ENCODE data around the gene SPOP. TPM values are rescaled to one million over a fixed set of nuclear protein-coding genes. Genes with fewer than 3 reads are reported as not detected.

The SPOP gene
- total RNA-seq, 1 donor from 2014 or later = 66.9 TPM

GRCh38 chr17:49574323-49574781 lies 103.5 kb downstream of the SPOP start:
- no peak for DNase-seq
- no peaks in the 10 kb centered on the region for H3K9me3 ChIP-seq (replicated peaks)
- no peaks in the 10 kb centered on the region for H3K27me3 ChIP-seq (ENCODE audit: low read depth)
- TF ChIP-seq, protein P1, sequence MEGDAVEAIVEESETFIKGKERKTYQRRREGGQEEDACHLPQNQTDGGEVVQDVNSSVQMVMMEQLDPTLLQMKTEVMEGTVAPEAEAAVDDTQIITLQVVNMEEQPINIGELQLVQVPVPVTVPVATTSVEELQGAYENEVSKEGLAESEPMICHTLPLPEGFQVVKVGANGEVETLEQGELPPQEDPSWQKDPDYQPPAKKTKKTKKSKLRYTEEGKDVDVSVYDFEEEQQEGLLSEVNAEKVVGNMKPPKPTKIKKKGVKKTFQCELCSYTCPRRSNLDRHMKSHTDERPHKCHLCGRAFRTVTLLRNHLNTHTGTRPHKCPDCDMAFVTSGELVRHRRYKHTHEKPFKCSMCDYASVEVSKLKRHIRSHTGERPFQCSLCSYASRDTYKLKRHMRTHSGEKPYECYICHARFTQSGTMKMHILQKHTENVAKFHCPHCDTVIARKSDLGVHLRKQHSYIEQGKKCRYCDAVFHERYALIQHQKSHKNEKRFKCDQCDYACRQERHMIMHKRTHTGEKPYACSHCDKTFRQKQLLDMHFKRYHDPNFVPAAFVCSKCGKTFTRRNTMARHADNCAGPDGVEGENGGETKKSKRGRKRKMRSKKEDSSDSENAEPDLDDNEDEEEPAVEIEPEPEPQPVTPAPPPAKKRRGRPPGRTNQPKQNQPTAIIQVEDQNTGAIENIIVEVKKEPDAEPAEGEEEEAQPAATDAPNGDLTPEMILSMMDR (IDR thresholded peaks at IDR 0.05; ENCODE audit: borderline replicate concordance) = no peak
- intact Hi-C loops (cut with micrococcal nuclease) = loop anchor here (2.0 kb wide), 1 partner anchor 120 kb away; no protein-coding TSS in a partner anchor
- peak overlapping the region; percentile 75 for H3K27ac ChIP-seq (replicated peaks)
- peaks cover 61% of the 10 kb centered on the region for H3K4me1 ChIP-seq
- no peak overlapping the region for H3K4me3 ChIP-seq
- no peaks in the 10 kb centered on the region for H3K36me3 ChIP-seq

GRCh38 chr17:49573510-49574322 lies 104.2 kb downstream of the SPOP start:
- no peak for DNase-seq
- no peaks in the 10 kb centered on the region for H3K27me3 ChIP-seq (ENCODE audit: low read depth)
- no peaks in the 10 kb centered on the region for H3K36me3 ChIP-seq
- TF ChIP-seq, protein P1 (IDR thresholded peaks at IDR 0.05; ENCODE audit: borderline replicate concordance) = no peak
- H3K27ac ChIP-seq (replicated peaks) = peak overlapping the region; percentile 75
- H3K4me1 ChIP-seq = peaks cover 58% of the 10 kb centered on the region
- H3K9me3 ChIP-seq (replicated peaks) = no peaks in the 10 kb centered on the region
- intact Hi-C loops (cut with micrococcal nuclease) = loop anchor here (2.0 kb wide), 1 partner anchor 121 kb away; no protein-coding TSS in a partner anchor
- no peak overlapping the region for H3K4me3 ChIP-seq

DNA sequence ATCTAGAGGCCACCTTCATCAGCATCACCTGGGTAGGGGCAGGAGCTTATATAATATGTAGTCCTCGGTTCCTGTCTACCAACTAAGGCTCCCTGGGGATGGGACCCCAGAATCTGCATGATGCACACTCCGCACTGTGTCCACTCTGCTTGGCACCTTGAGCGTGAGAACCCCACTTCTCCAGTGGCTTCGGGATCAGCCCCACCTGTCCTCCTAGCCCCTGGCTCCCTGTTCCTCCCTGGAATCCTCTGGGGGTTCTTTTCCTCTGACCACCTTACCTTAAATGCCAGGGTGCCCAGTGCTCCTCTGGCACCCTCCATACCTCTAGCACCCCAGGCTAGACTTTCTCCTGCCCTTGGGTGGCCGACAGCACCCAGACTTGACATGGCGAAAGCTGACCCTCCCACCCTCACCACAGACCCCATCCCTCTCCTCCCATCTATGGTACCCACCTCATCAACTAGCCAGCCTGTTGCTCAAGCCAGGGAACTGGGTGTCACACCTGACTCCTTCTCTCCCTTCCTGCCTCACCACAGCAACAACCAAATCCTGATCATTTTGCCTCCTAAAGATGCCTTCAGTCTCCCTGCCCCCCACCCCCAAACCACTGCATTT lies 105.0 kb downstream of the SPOP start:
- H3K9me3 ChIP-seq (replicated peaks) = no peaks in the 10 kb centered on the region
- intact Hi-C loops (cut with micrococcal nuclease) = no loop called here
- no peaks in the 10 kb centered on the region for H3K36me3 ChIP-seq
- H3K27ac ChIP-seq (replicated peaks) = no peak overlapping the region
- peaks cover 57% of the 10 kb centered on the region for H3K4me1 ChIP-seq
- no peak overlapping the region for H3K4me3 ChIP-seq
- TF ChIP-seq, protein P1 (IDR thresholded peaks at IDR 0.05; ENCODE audit: borderline replicate concordance) = no peak
- DNase-seq = no peak
- H3K27me3 ChIP-seq (ENCODE audit: low read depth) = no peaks in the 10 kb centered on the region

- H3K36me3 ChIP-seq = no peaks in the 10 kb centered on the region
- no peak overlapping the region for H3K27ac ChIP-seq (replicated peaks)
- no peak overlapping the region for H3K4me3 ChIP-seq
- peaks cover 57% of the 10 kb centered on the region for H3K4me1 ChIP-seq
- TF ChIP-seq, protein P1 (IDR thresholded peaks at IDR 0.05; ENCODE audit: borderline replicate concordance) = no peak
- H3K9me3 ChIP-seq (replicated peaks) = no peaks in the 10 kb centered on the region
- no peak for DNase-seq
- intact Hi-C loops (cut with micrococcal nuclease) = no loop called here
- no peaks in the 10 kb centered on the region for H3K27me3 ChIP-seq (ENCODE audit: low read depth)
Observed at GRCh38 chr17:49572226-49572625, 105.7 kb downstream of the SPOP start.

DNA sequence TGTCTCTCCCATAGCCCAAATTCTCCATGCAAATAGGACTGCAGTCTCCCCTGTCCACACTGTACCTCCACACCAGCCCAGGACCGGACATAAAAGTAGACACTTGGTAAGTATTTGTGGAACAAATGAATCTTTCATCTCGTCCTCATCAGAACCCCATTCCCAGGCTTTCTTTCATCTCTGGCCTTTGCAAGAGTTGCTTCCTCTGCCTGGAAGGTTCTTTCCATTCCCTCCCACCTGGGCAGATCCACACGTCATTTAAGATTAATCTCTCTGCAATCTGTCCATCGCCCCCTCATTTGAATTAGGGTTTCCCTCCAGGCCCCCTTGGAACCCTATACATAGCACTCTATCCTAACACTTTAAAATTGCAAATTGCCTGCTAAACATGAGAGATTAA lies 106.1 kb downstream of the SPOP start:
- DNase-seq = no peak
- H3K9me3 ChIP-seq (replicated peaks) = no peaks in the 10 kb centered on the region
- H3K4me1 ChIP-seq = peaks cover 57% of the 10 kb centered on the region
- H3K27ac ChIP-seq (replicated peaks) = no peak overlapping the region
- no peaks in the 10 kb centered on the region for H3K36me3 ChIP-seq
- H3K4me3 ChIP-seq = no peak overlapping the region
- no peaks in the 10 kb centered on the region for H3K27me3 ChIP-seq (ENCODE audit: low read depth)
- TF ChIP-seq, protein P1 (IDR thresholded peaks at IDR 0.05; ENCODE audit: borderline replicate concordance) = no peak
- intact Hi-C loops (cut with micrococcal nuclease) = no loop called here

All from left ventricle myocardium inferior (tissue), 1 donor.